ENCODE data around the gene CMSS1.

DNA sequence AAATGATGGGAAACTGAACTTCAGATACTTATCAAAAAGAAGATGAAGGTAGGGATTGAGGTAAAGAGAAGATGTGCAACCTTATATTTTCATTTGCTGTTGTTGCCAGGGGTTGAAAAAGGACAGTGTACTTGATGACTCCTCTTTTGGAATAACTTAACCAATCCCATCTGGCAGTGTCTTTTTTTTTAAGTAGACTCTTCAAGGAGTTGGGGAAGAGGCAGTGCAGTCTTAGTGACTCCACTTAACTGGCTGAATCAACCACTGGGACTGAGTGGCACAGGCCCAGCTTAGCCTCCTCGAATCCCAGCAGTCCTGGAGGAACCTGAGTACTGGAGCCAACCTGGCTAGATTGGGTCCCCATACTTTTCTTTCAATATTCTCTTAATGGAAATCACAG, 323.9 kb downstream of the CMSS1 start:
- TF ChIP-seq, protein P1, sequence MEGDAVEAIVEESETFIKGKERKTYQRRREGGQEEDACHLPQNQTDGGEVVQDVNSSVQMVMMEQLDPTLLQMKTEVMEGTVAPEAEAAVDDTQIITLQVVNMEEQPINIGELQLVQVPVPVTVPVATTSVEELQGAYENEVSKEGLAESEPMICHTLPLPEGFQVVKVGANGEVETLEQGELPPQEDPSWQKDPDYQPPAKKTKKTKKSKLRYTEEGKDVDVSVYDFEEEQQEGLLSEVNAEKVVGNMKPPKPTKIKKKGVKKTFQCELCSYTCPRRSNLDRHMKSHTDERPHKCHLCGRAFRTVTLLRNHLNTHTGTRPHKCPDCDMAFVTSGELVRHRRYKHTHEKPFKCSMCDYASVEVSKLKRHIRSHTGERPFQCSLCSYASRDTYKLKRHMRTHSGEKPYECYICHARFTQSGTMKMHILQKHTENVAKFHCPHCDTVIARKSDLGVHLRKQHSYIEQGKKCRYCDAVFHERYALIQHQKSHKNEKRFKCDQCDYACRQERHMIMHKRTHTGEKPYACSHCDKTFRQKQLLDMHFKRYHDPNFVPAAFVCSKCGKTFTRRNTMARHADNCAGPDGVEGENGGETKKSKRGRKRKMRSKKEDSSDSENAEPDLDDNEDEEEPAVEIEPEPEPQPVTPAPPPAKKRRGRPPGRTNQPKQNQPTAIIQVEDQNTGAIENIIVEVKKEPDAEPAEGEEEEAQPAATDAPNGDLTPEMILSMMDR (IDR thresholded peaks at IDR 0.05), result no peak
- no peak for TF ChIP-seq POLR2A (IDR thresholded peaks at IDR 0.05)

Data from heart left ventricle (tissue), 13 donors.